SK-N-MC (cell line): ENCODE measurements around the gene NAV3.

Experiments used
- EZH2 ChIP-seq: fragments of 200-600 bp; sonication (generic); IDR thresholded peaks from one replicate; pipeline ENCODE4 v1.6.1; 2017; ENCODE audit warnings: antibody characterized with exemption
- FOXP2 ChIP-seq: optimal IDR thresholded peaks from 2 replicates; pipeline ENCODE3; 2011; ENCODE audit warnings: mild to moderate bottlenecking, moderate library complexity; ENCODE audit not compliant: insufficient read depth; ENCODE audit errors: extremely low read length, control extremely low read depth
- POLR2AphosphoS5 ChIP-seq: IDR thresholded peaks from 2 replicates; pipeline ENCODE4 v1.6.1; 2012; ENCODE audit warnings: mild to moderate bottlenecking, low read depth, low read length, borderline replicate concordance

- TF ChIP-seq POLR2AphosphoS5 (no peak), EZH2 (no peak), FOXP2 (peak; percentile 54)
Observed at GRCh38 chr12:77925536-77926108, 94.9 kb downstream of the NAV3 start.
